Astrocyte (in vitro differentiated cells and primary cell): ENCODE results near the gene PYGL.

Experiments
- CTCF ChIP-seq: IDR thresholded peaks from 2 replicates; pipeline ENCODE4 v1.5.1; 2011; ENCODE audit warnings: low read depth, mild to moderate bottlenecking, inconsistent platforms, low read length, moderate library complexity; ENCODE audit not compliant: insufficient read depth
- EZH2 ChIP-seq: IDR thresholded peaks from 2 replicates; pipeline ENCODE4 v1.6.1; 2012; ENCODE audit warnings: mild to moderate bottlenecking, low read length, inconsistent platforms; ENCODE audit not compliant: insufficient read depth

DNA sequence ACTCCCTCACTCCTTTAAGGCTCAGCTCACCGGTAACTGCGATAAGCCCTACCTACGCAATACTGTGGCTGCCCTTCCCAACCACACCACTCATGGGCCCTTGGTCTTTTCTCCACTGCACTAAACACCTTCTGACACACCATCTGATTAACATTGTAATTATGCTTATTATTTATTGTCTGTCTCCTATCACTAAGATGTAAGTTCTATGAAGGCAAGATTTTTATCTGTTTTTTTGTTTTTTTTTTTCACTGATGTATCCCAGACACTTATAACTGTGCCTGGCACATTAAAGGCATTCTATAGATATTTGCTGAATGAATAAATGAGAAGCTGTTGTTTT lies 34.2 kb upstream of the PYGL start:
- TF ChIP-seq CTCF (no peak), EZH2 (no peak)
